Measurements from ENCODE around the gene CCNY. TPM values are rescaled to one million over a fixed set of nuclear protein-coding genes. Genes with fewer than 3 reads are reported as not detected.
"Not testable (repeated sequence)": the region's sequence is repeated elsewhere in the genome, so short reads cannot be mapped to it uniquely, and the experiment has no call there.

The CCNY gene
- total and polyA plus RNA-seq, 2 of the 4 experiments (the other 2 are of a cell fraction) = 38.0 to 131 TPM

GRCh38 chr10:35404077-35404476 lies 67.8 kb downstream of the CCNY start:
- DNase-seq; H3K4ac ChIP-seq (ENCODE audit: low read depth, low read length); in situ Hi-C loops (cut with MboI; ENCODE audit: low sequenced_read_pairs); dilution Hi-C loops (cut with HindIII; ENCODE audit: low sequenced_read_pairs, unreplicated experiment); H3K4me3 ChIP-seq (ENCODE audit: insufficient read depth, low read depth, low read length); H3K36me3 ChIP-seq (ENCODE audit: control insufficient read depth, insufficient read depth, low read length); H3K9me1 ChIP-seq (ENCODE audit: insufficient read depth, low read length); H3K23ac ChIP-seq (ENCODE audit: low read depth, low read length); H4K8ac ChIP-seq (ENCODE audit: low read depth in 2 of 2, low read length in 2 of 2); H3K14ac ChIP-seq (replicated peaks; ENCODE audit: low read depth, low read length); H2BK5ac ChIP-seq (ENCODE audit: low read depth, low read length, poor library complexity, severe bottlenecking); H3K27me3 ChIP-seq (ENCODE audit: control insufficient read depth, insufficient read depth, low read length); H2AK9ac ChIP-seq (replicated peaks; ENCODE audit: low read depth, low read length, poor library complexity); ATAC-seq (ENCODE audit: low read depth); H2BK20ac ChIP-seq (ENCODE audit: low read depth, low read length); H2AFZ ChIP-seq (replicated peaks; ENCODE audit: low read length, poor library complexity); H2BK15ac ChIP-seq (ENCODE audit: low read depth, low read length); H3K4me2 ChIP-seq (ENCODE audit: low read depth, low read length); H3K18ac ChIP-seq (ENCODE audit: low read depth, low read length); POLR2A ChIA-PET (ENCODE audit: unreplicated experiment); H2BK120ac ChIP-seq (ENCODE audit: low read depth, low read length); H3K4me1 ChIP-seq (ENCODE audit: control insufficient read depth, insufficient read depth, low read length); H3K9ac ChIP-seq (ENCODE audit: low read depth, low read length); H4K91ac ChIP-seq (ENCODE audit: insufficient read depth, low read depth, low read length); H3K27ac ChIP-seq (ENCODE audit: insufficient read depth, low read length); intact Hi-C loops (cut with micrococcal nuclease); BruUV-seq (replicated peaks); H2AK5ac ChIP-seq (ENCODE audit: low read depth, low read length); CTCF ChIA-PET; H3K56ac ChIP-seq (ENCODE audit: extremely low read depth, insufficient read depth, low read length); H3K9me3 ChIP-seq (ENCODE audit: control insufficient read depth, insufficient read depth, low read length); H4K5ac ChIP-seq (ENCODE audit: low read depth, low read length): not testable (repeated sequence)
- Histone ChIP-seq H4K20me1 (ENCODE audit: insufficient read depth, low read length) (peaks cover 52% of the 10 kb centered on the region), H3K79me1 (ENCODE audit: low read depth in 1 of 2, low read length in 2 of 2) (peaks cover 21 to 64% of the 10 kb centered on the region in 2 experiments)
- 100% methylated on average over 1 of the region's 2 CpGs; no CpG with 5 or more reads in 1 of the 2 experiments for WGBS, 2 experiments (ENCODE audit: extremely low coverage in 2 of 2, insufficient read length in 1 of 2)

DNA sequence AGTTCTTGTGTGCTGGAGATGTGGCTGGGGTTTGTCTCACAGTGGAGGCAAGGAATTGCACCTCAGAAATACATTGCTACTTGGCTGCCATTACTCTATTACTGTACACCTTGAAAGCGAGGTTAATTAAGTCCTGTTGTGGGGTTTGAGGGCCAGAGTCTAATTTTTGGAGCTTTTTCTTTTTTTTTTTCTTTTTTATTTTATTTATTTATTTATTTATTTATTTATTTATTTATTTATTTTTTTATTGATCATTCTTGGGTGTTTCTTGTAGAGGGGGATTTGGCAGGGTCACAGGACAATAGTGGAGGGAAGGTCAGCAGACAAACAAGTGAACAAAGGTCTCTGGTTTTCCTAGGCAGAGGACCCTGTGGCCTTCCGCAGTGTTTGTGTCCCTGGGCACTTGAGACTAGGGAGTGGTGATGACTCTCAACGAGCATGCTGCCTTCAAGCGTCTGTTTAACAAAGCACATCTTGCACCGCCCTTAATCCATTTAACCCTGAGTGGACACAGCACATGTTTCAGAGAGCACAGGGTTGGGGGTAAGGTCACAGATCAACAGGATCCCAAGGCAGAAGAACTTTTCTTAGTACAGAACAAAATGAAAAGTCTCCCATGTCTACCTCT lies 69.8 kb downstream of the CCNY start:
- H4K8ac ChIP-seq (ENCODE audit: low read depth in 2 of 2, low read length in 2 of 2); H3K56ac ChIP-seq (ENCODE audit: extremely low read depth, insufficient read depth, low read length); H3K27me3 ChIP-seq (ENCODE audit: control insufficient read depth, insufficient read depth, low read length); H2AK5ac ChIP-seq (ENCODE audit: low read depth, low read length); H3K36me3 ChIP-seq (ENCODE audit: control insufficient read depth, insufficient read depth, low read length); dilution Hi-C loops (cut with HindIII; ENCODE audit: low sequenced_read_pairs, unreplicated experiment); H3K9ac ChIP-seq (ENCODE audit: low read depth, low read length); H2BK15ac ChIP-seq (ENCODE audit: low read depth, low read length); H2BK20ac ChIP-seq (ENCODE audit: low read depth, low read length); H3K4ac ChIP-seq (ENCODE audit: low read depth, low read length); H3K9me3 ChIP-seq (ENCODE audit: control insufficient read depth, insufficient read depth, low read length); H3K4me2 ChIP-seq (ENCODE audit: low read depth, low read length); ATAC-seq (ENCODE audit: low read depth); CTCF ChIA-PET; H2AK9ac ChIP-seq (replicated peaks; ENCODE audit: low read depth, low read length, poor library complexity); DNase-seq; H3K18ac ChIP-seq (ENCODE audit: low read depth, low read length); H3K4me3 ChIP-seq (ENCODE audit: insufficient read depth, low read depth, low read length); BruUV-seq (replicated peaks); POLR2A ChIA-PET (ENCODE audit: unreplicated experiment); H3K14ac ChIP-seq (replicated peaks; ENCODE audit: low read depth, low read length); H4K91ac ChIP-seq (ENCODE audit: insufficient read depth, low read depth, low read length); H3K4me1 ChIP-seq (ENCODE audit: control insufficient read depth, insufficient read depth, low read length); H3K9me1 ChIP-seq (ENCODE audit: insufficient read depth, low read length); H3K23ac ChIP-seq (ENCODE audit: low read depth, low read length); H3K27ac ChIP-seq (ENCODE audit: insufficient read depth, low read length); H4K5ac ChIP-seq (ENCODE audit: low read depth, low read length); in situ Hi-C loops (cut with MboI; ENCODE audit: low sequenced_read_pairs); H2BK120ac ChIP-seq (ENCODE audit: low read depth, low read length); H2BK5ac ChIP-seq (ENCODE audit: low read depth, low read length, poor library complexity, severe bottlenecking); H2AFZ ChIP-seq (replicated peaks; ENCODE audit: low read length, poor library complexity): not testable (repeated sequence)
- H3K79me1 ChIP-seq (ENCODE audit: low read depth in 1 of 2, low read length in 2 of 2) = peaks cover 15 to 64% of the 10 kb centered on the region in 2 experiments
- intact Hi-C loops (cut with micrococcal nuclease) = loop anchor here (5.0 kb wide), 1 partner anchor 69 kb away; the partner anchor contains the start of gene CCNY
- H4K20me1 ChIP-seq (ENCODE audit: insufficient read depth, low read length) = peaks cover 51% of the 10 kb centered on the region
- no CpG with 5 or more reads among the region's 5 CpGs for WGBS, 2 experiments (ENCODE audit: extremely low coverage in 2 of 2, insufficient read length in 1 of 2)
